NCI-H1417 treated with DMSO at 0.1 percent for 48 hours (cell line): Measurements from ENCODE around the gene ACP4.

Experiments used
- DNase-seq: peaks from one replicate; lab custom pipeline; 2025; lab: John Stamatoyannopoulos, UW

The ACP4 gene

DNA sequence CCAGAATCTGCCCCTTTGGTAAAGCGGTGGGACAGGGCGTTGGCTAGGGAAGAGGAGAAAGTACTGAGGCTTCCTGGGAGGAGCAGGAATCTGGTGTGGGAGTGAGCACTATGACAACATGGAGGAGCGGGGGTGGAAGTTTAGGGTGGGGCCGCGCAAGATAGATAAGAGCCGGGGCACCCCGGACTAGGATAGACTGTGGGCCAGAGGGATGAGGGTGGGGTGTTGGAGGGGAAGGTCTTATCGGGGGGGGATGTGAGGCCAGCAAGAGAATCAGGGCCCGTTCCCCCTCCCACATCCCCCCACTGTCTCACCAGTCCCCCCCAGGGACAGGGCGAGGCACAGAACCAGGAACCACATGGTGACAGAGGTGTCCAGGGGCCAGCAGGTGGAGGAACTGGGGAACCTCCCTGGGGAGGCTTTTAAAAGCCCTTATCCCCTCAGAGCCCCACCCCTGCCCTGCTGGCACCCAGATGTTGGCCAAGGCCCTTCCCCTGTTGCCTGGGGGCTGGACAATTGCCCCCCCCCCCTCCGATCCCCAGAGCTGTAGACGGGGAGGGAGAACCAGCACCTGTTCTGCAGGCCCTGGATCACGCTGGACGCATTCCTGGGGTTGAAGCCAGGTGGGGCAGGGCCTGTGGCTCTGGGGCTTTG, 33.3 kb downstream of the ACP4 start, which contains the start of gene KLK1:
Gene KLK1 (minus strand): TSS at position 399 of the 654 bp plus-strand sequence. CDS start 39 bp downstream, at position 360.
- DNase-seq = no peak

DNA sequence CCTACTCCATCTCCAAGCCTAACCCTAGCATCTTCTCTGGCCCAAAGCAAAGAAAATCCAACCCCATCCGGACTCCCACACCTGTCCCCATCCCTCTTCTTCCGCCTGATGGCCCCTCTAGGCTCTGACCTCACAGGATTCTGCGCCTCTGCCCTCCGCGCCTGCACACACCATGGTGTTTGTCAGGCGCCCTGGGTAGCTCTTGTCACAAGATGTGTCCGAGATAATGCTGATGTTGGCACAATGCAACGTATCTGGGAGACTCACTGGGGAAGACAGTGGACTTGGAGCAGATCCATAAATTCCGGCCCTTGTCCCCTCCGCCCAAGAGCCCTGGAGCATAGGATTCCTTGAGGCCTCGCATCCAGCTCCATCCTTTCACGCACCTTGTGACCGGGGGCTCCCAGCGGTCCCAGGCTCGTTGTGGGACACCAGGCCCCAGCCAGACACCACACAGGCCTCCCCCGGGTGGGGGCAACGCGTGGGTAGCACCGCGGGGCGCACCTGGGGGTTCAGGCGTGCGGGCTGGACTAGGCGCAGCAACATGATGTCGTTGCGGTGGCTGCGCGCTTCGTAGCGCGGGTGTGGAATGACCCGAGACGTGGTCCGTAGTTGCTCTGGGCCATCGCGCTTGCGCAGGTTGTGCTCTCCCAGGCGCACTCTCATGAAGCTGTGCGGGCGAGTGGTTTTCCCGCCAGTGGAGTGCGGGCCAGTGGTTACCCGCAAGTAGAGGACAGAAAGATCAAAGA, 36.5 kb downstream of the ACP4 start:
- no peak for DNase-seq

DNA sequence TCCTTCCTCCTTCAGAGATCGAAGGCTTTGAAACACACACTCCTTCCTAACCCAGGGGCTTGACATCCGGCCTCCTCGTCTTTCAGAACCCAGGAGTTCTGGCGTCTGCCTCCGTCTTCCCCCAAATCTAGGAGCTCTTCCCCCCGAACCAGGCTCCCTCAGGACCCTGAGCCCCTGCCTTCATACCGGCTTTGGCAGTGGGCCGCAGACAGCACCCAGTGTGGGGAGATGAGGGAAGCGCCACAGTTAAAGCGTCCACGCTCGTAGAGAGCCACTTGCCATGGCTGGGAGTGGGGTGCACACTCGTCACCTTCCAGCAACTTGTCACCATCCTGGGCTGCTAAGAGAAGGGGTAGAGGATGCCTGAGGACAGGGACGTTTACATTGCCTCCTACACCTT, 37.3 kb downstream of the ACP4 start:
- DNase-seq = no peak

- no peak for DNase-seq
Observed at GRCh38 chr19:50829801-50830200, 39.6 kb downstream of the ACP4 start.

- DNase-seq = no peak
Observed at GRCh38 chr19:50830266-50831025, 40.2 kb downstream of the ACP4 start.

GRCh38 chr19:50831026-50831396, 40.8 kb downstream of the ACP4 start:
- DNase-seq = no peak

DNA sequence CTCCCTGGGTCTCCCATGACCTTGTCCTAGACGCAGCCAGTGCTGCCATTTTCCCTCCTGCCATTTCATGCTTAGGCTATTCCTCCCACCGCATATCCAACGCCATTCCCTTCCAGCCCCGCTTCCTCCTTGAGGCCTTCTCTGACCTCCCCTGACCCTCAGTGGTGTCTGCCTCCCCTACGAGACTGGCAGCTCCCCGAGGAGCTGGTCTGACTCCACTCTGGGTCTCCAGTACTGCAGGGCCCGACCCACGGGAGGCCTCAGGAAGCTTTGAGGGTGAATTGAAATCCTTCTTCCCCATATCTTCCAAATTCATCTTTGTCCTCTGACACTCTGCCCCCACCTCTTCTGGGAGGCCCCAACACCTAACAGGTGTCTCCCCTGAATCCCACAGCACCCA, 42.5 kb downstream of the ACP4 start:
- no peak for DNase-seq

- no peak for DNase-seq
Observed at GRCh38 chr19:50833117-50833801, 43.0 kb downstream of the ACP4 start, which contains the start of gene KLK15. TSS of gene KLK15 (minus strand) at chr19:50833574. CDS start at chr19:50831492, 2,082 bp downstream.

GRCh38 chr19:50833802-50834167, 43.6 kb downstream of the ACP4 start:
- no peak for DNase-seq

DNA sequence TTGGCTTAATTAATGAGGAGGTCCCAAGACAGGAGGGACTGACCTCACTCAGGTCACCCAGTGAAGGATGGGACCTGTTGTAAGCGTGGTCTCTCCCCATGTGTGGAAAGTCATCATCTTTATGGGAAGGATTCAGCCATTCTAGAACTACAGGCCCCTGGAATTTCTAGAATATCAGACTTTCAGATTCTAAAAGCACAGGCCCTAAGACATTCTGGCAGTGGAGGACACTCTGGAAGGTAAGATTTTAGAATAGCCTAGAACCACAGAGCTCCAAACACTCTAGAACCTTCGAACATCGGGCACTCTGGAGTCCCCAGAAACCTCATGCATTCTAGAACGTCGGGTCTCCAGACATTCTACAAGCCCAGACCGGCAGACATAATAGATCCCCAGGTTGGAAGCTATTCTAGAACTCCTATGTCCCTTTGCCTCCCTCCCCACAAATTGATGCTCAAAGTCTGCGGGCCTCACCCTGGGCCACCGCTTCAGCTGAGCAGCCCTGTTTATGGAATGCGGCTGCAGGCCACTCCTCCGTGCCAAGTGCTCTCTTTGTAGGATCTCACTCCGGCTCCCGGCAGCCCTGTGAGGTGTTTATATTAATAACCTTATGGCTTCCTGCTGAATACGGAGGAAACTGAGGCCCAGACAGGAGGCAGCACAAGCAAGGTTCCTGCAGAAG, 45.0 kb downstream of the ACP4 start:
- no peak for DNase-seq

- no peak for DNase-seq
Observed at GRCh38 chr19:50835785-50836542, 45.7 kb downstream of the ACP4 start.

DNA sequence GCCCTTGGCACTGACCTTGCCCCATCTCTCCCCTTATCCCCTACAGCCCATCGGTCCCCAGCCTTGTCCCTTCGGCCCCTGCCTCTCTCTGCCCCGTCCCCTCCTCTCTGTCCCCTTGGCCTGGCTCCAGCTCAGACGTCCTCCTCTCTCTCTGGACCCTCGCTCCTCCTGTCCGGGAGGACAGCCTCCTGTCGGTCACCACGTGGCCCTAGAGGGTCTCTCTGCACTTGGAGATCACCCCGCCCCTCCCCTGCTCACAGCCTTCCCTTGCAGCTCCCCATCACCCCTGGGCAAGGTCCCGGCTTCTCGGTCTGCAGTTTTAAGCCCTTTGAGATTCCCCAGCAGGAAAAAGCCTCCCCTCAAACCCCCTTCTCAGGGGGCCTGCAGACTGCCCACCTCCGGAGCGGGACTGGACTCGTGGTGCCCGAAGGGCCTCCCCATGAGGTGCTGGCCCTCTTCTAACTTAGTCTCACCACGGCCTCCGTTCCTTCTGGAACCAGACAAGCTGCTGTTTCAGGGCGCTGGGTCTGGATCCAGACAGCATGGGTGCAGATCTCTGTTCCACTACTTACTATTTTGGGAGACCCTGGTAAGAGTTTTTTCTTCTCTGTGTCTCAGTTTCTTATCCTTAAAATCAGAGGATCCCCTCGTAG, 46.5 kb downstream of the ACP4 start:
- DNase-seq = no peak

GRCh38 chr19:50837300-50837699, 47.1 kb downstream of the ACP4 start:
- no peak for DNase-seq

- no peak for DNase-seq
Observed at GRCh38 chr19:50838239-50838638, 48.0 kb downstream of the ACP4 start.

DNA sequence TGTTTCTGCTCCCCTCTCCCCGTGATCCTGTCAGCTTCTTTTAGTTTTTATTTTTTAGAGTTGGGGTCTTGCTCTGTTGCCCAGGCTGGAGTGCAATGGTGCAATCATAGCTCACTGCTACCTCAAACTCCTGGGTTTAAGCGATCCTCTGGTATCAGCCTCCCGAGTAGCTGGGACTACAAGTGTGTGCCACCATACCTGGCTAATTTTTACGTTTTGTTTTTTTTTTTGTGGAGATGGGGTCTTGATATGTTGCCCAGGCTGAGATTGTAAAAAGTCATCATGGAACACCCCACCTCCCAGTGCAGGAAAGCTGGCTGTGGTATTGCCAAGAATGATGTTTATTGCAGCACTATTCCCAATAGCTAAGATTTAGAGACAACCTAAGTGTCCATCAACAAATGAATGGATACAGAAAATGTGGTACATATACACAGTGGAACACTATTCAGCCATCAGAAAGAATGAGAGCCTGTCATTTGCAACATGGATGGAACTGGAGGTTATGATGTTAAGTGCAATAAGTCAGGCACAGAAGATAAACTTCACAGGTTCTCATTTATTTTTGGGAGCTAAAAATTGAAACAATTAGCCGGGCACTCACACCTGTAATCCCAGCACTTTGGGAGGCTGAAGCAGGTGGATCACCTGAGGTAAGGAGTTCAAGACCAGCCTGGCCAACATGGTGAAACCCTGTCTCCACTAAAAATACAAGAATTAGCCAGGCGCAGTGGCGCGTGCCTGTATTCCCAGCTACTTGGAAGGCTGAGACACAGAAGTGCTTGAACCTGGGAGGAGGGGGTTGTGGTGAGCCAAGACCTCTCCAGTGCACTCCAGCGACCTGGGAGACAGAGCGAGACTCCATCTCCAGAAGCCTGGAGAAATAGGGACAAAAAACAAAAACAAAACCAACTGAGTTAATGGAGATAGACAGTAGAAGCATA, 49.8 kb downstream of the ACP4 start:
- DNase-seq = no peak

- DNase-seq = no peak
Observed at GRCh38 chr19:50842130-50842529, 51.9 kb downstream of the ACP4 start.

DNA sequence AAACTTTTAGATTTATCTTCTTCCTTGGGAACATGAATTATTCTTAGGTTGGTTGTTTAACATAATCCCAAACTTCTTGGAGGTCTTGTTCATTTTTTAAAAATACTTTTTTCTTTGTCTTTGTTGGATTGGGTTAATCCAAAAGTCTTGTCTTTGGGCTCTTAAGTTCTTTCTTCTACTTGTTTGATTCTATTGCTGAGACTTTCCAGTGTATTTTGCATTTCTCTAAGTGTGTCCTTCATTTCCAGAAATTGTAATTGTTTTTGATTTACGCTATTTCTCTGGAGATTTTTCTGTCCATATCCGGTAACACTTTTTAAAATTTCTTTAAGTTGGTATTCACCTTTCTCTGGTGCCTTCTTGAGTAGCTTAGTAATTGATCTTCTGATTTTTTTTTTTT, 53.0 kb downstream of the ACP4 start:
- DNase-seq = no peak

GRCh38 chr19:50843701-50844221, 53.5 kb downstream of the ACP4 start:
- DNase-seq = no peak
